GM21381 (cell line): ENCODE measurements around the gene RTP1.
A peak's percentile ranks its signal among the peaks of the same experiment; 100 is the strongest.
"Not testable (repeated sequence)": the region's sequence is repeated elsewhere in the genome, so short reads cannot be mapped to it uniquely, and the experiment has no call there.

ENCODE experiments used
- ATAC-seq: cut with Tn5 transposase; IDR thresholded peaks from one replicate; pipeline ENCODE4 v1.9.1; 2021; ENCODE audit warnings: mild to moderate bottlenecking, moderate library complexity; ENCODE audit not compliant: unreplicated experiment

Gene RTP1

DNA sequence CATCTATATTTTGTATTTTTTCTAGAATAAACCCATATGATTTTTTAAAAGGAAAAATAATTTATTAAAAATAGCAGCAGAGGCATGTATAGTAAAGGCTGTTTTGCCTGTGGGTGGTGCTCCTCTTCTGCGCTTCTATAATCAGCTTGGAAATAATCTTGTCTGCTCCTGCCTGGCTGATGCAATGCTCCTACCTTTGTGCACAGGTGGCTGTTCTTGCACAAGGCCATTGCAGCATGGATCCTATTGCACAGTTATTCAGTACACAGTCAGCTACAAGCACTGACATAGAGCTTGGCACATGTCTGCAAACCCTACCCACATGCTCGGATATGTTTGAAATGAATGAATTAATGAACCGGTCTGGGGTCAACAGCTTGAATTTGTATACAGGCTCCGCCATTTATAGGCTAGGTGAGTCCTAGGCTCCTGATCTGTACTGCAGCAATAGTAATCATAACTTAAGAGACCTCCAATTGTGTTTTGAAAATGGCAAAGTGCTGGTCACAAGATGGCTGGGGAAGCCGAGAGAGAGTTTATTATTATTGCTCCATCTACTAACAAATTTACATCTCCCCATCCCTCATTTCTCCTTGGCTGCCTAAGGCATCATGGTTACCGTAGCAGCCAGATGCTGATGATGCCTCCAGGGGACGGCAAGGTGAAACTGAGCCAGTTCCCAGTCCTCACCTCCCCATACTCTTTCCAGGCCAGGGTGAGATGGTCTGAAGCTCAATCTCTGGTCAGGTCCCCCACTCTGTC lies 532 bp upstream of the RTP1 start:
- no peak for ATAC-seq

GRCh38 chr3:187198490-187198889 lies 1.2 kb downstream of the RTP1 start:
- no peak for ATAC-seq

DNA sequence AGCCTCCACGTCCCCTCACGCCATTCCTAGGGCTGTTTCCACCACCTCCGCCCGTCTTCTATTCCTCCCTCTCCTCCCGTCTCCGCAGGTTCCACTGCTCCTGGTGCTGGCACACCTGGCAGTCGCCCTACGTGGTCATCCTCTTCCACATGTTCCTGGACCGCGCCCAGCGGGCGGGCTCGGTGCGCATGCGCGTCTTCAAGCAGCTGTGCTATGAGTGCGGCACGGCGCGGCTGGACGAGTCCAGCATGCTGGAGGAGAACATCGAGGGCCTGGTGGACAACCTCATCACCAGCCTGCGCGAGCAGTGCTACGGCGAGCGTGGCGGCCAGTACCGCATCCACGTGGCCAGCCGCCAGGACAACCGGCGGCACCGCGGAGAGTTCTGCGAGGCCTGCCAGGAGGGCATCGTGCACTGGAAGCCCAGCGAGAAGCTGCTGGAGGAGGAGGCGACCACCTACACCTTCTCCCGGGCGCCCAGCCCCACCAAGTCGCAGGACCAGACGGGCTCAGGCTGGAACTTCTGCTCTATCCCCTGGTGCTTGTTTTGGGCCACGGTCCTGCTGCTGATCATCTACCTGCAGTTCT lies 2.3 kb downstream of the RTP1 start:
- ATAC-seq = not testable (repeated sequence)

GRCh38 chr3:187205683-187206082 lies 8.4 kb downstream of the RTP1 start:
- no peak for ATAC-seq

DNA sequence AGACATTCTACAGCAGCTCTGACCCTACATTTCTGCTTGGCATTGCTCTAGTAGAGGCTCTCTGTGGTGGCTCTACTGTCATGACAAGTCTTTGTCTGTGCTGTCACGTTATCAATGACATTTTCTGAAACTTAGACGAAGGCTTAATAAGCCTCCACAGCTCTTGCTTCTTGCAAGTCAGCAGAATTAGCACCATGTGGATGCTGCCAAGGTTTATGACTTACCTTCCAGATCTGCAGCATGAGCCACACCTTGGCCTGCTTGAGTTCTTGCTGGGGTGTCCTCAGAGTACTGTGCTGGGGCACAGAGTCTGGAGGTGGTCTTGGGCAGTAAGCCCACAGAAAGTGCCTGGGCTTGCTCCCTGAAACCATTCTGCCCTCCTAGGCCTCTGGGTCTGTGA lies 9.8 kb downstream of the RTP1 start:
- ATAC-seq = no peak

GRCh38 chr3:187207624-187208023 lies 10.3 kb downstream of the RTP1 start:
- no peak for ATAC-seq

GRCh38 chr3:187208159-187208558 lies 10.9 kb downstream of the RTP1 start:
- no peak for ATAC-seq

- no peak for ATAC-seq
These were observed 12.2 kb downstream of the RTP1 start for GRCh38 chr3:187209491-187209890.

DNA sequence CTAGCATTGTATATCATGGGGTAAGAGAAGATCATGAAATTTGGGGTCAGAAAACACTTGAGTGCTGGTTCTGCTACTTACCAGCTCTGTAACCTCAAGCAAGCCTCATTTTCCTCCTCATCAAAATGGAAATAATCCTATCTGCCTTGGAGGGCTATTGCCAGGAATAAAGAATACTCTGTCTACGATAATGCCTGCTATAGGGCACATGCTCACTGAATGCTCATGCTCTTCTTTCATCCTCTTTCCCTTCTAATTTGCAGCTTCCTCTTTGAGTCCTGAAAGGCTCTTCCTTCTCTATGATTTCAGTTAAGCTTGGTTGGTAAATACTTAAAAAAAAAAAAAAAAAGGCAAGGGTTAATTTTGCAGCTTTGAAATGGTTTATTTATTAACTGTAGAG lies 12.8 kb downstream of the RTP1 start:
- ATAC-seq = no peak

- ATAC-seq = peak; percentile 87
These were observed 13.4 kb downstream of the RTP1 start for GRCh38 chr3:187210545-187211327.

DNA sequence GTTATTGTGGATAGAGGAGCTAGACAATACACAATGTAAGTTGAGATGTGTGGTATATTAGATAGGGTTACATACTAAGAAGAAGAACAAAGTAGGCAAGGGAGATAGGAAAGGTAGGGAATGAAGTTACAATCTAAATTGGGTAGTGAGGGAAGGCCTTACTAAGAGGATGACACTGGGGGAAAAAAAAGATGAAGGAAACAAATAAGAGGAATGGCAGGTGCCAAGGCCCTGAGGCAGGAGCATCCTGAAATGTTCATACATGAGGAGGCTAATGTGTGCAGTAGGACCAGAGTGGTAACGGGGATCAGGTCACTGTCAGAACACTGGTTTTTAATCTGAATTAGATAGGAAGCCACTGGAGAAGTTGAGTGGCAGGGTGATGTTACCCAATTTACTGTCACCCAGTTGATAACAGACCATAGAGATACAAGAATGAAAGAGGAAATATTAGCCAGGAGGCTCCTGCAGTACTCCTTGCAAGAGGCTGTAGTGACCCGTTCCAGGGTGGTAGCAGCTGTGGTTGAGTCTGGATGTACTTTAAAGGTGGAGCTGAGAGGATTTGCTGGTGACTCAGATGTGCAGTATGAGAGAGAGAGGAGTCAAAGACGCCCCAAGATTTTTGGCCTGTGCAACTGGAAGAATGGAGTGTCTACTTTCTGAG lies 14.4 kb downstream of the RTP1 start:
- no peak for ATAC-seq

GRCh38 chr3:187212196-187212545 lies 14.9 kb downstream of the RTP1 start:
- no peak for ATAC-seq

GRCh38 chr3:187212705-187213104 lies 15.4 kb downstream of the RTP1 start:
- ATAC-seq = no peak

DNA sequence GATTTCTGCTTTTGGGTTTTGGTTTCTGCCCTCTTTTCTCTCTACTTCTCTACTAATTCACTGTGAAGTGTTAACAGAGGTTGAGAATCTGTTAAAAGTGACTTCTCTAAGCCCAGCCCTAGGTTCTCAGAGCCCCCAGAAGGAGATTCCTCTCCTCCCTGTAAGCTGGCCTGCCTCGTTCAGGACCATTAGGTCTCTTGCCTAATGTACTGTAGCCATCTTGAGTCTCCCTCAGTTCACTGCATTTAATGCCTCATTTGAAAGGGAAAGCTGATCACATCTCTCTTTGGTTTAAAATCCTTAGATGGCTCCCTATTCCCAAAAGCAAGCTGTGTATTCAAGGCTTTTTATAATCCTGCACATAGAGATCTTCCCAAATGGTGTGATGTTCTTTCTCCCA lies 16.3 kb downstream of the RTP1 start:
- no peak for ATAC-seq

DNA sequence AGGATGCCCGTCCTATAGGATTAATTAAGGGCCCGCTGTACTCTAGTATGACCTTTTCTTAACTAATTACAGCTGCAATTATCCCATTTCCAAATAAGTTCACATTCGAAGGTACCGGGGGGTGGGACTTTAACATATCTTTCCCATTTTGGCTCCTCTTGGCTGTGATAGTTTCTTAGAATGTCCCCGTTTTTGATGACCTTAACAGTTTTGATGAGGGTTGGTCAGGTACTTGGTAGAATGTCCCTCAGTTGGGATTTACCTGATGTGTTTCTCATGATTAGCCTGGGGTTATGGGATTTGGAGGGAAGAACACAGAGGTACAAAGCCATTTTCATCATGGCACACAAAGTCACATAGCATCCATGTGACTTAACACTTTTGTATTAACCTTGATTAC lies 18.2 kb downstream of the RTP1 start:
- no peak for ATAC-seq

DNA sequence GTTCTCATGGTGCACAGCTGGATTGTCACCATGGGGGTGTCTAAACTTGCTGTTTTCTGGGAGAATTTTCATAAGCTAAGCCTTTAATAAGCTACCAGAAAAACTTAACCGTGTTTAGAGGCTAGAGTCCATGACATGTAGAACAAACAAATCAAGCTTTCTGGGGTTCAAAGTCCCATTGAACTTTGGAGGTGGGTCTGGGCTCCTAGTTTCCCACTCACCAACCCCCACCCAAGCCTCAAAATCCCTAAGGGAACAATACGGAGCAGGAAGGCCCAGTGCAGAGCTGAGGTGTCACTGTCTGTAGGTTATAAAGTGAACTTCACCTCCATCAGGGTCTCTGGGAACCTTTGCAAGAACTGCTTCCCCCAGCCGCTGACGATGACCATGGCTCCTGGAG lies 25.5 kb downstream of the RTP1 start:
- ATAC-seq = no peak

- ATAC-seq = no peak
These were observed 26.5 kb downstream of the RTP1 start for GRCh38 chr3:187223799-187224198.

DNA sequence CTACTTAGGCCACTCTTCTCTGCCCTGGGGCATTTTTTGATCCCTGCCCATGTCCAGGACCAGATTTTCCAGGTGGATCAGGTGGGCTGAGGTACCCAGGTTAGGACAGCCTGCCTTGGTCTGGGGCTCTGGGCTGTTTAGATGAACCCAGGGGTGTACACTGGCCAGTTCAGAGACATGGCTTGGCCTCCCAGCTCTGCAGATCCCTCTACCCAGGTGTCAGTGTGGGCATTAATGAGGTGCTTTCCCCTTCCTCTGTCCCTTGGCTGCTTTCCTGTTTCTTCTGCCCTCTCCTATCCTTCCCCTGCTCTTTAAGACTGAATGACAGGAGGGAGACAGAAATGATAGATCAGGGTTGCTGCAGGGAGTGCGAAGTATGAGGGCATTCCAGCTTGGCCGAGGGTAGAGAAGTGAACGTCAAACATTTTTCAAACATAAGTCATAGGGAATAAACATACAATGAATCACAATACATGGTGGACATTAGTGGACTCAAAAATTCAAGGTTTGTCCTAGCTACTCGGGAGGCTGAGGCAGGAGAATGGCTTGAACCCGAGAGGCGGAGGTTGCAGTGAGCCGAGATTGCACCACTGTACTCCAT lies 30.5 kb downstream of the RTP1 start:
- no peak for ATAC-seq

GRCh38 chr3:187228740-187229139 lies 31.5 kb downstream of the RTP1 start:
- no peak for ATAC-seq

DNA sequence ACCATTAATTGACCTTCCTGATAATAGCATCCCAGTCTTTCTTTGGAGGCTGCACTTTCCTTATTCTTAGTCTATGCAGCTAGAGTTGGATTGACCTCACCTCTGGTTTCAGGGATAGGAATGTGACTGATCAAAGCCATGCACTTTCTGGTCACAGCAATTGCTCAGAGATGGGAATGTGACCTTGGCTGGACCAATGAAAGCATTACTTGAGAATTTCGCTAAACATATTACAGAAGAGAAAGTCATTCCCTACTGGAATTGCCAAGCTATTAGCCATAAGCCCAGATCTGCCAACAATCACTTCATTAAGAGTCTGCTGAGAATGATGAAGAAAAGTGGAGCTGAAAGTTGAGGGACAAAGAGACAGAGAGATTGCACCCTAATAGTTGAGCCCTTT lies 32.7 kb downstream of the RTP1 start:
- ATAC-seq = no peak

GRCh38 chr3:187236962-187237361 lies 39.7 kb downstream of the RTP1 start:
- ATAC-seq = no peak
